ENCODE measurements around the gene ITGA4.

ITGA4 gene

GRCh38 chr2:181457121-181457740 lies at the start of gene ITGA4:
TSS of gene ITGA4 (plus strand) at chr2:181457386. CDS start at chr2:181457655, 269 bp downstream.
- H3K36me3 ChIP-seq (ENCODE audit: control insufficient read depth in 2 of 2, insufficient read depth in 2 of 2, low read length in 2 of 2): no peaks in the 10 kb centered on the region
- peaks cover under 1 to 6% of the 10 kb centered on the region in 2 donors for H3K4me1 ChIP-seq (ENCODE audit: control insufficient read depth in 2 of 2, insufficient read depth in 2 of 2, low read length in 2 of 2)
- H3K27ac ChIP-seq (ENCODE audit: low read depth in 2 of 2, low read length in 2 of 2): peak within 1 kb of the TSS; percentile 83 to 88
- H3K9me3 ChIP-seq (ENCODE audit: control insufficient read depth in 2 of 2, low read length in 2 of 2): no peaks in the 10 kb centered on the region
- peak within 1 kb of the TSS; percentile 76 to 82 for H3K4me3 ChIP-seq (ENCODE audit: low read length in 2 of 2)
- peak within 1 kb of the TSS; percentile 68 to 82 for H3K9ac ChIP-seq (ENCODE audit: low read depth in 1 of 2, low read length in 2 of 2)
- H3K27me3 ChIP-seq (ENCODE audit: control insufficient read depth in 2 of 2, insufficient read depth in 2 of 2, low read length in 2 of 2): peaks cover 3 to 14% of the 10 kb centered on the region in 2 donors

GRCh38 chr2:181408861-181409260 lies 48.3 kb upstream of the ITGA4 start:
- no peak overlapping the region for H3K9ac ChIP-seq (ENCODE audit: low read depth in 1 of 2, low read length in 2 of 2)
- no peak overlapping the region for H3K27ac ChIP-seq (ENCODE audit: low read depth in 2 of 2, low read length in 2 of 2)
- H3K9me3 ChIP-seq (ENCODE audit: control insufficient read depth in 2 of 2, low read length in 2 of 2): no peaks in the 10 kb centered on the region
- H3K4me3 ChIP-seq (ENCODE audit: low read length in 2 of 2): no peak overlapping the region
- H3K4me1 ChIP-seq (ENCODE audit: control insufficient read depth in 2 of 2, insufficient read depth in 2 of 2, low read length in 2 of 2): peaks cover 0 to 7% of the 10 kb centered on the region in 2 donors
- H3K36me3 ChIP-seq (ENCODE audit: control insufficient read depth in 2 of 2, insufficient read depth in 2 of 2, low read length in 2 of 2): no peaks in the 10 kb centered on the region
- H3K27me3 ChIP-seq (ENCODE audit: control insufficient read depth in 2 of 2, insufficient read depth in 2 of 2, low read length in 2 of 2): no peaks in the 10 kb centered on the region

GRCh38 chr2:181411105-181411849 lies 45.9 kb upstream of the ITGA4 start:
- Histone ChIP-seq H3K9me3 (ENCODE audit: control insufficient read depth in 2 of 2, low read length in 2 of 2) (no peaks in the 10 kb centered on the region), H3K4me1 (ENCODE audit: control insufficient read depth in 2 of 2, insufficient read depth in 2 of 2, low read length in 2 of 2) (peaks cover 0 to 7% of the 10 kb centered on the region in 2 donors), H3K27me3 (ENCODE audit: control insufficient read depth in 2 of 2, insufficient read depth in 2 of 2, low read length in 2 of 2) (no peaks in the 10 kb centered on the region), H3K4me3 (ENCODE audit: low read length in 2 of 2) (no peak overlapping the region), H3K36me3 (ENCODE audit: control insufficient read depth in 2 of 2, insufficient read depth in 2 of 2, low read length in 2 of 2) (no peaks in the 10 kb centered on the region), H3K27ac (ENCODE audit: low read depth in 2 of 2, low read length in 2 of 2) (no peak overlapping the region), H3K9ac (ENCODE audit: low read depth in 1 of 2, low read length in 2 of 2) (no peak overlapping the region)

GRCh38 chr2:181419129-181419855 lies 37.9 kb upstream of the ITGA4 start:
- Histone ChIP-seq H3K27me3 (ENCODE audit: control insufficient read depth in 2 of 2, insufficient read depth in 2 of 2, low read length in 2 of 2) (no peaks in the 10 kb centered on the region), H3K4me1 (ENCODE audit: control insufficient read depth in 2 of 2, insufficient read depth in 2 of 2, low read length in 2 of 2) (no peaks in the 10 kb centered on the region), H3K9me3 (ENCODE audit: control insufficient read depth in 2 of 2, low read length in 2 of 2) (no peaks in the 10 kb centered on the region)

GRCh38 chr2:181420259-181421130 lies 36.7 kb upstream of the ITGA4 start:
- no peak overlapping the region for H3K4me3 ChIP-seq (ENCODE audit: low read length in 2 of 2)
- no peaks in the 10 kb centered on the region for H3K27me3 ChIP-seq (ENCODE audit: control insufficient read depth in 2 of 2, insufficient read depth in 2 of 2, low read length in 2 of 2)
- no peaks in the 10 kb centered on the region for H3K36me3 ChIP-seq (ENCODE audit: control insufficient read depth in 2 of 2, insufficient read depth in 2 of 2, low read length in 2 of 2)
- H3K9ac ChIP-seq (ENCODE audit: low read depth in 1 of 2, low read length in 2 of 2): no peak overlapping the region
- no peaks in the 10 kb centered on the region for H3K4me1 ChIP-seq (ENCODE audit: control insufficient read depth in 2 of 2, insufficient read depth in 2 of 2, low read length in 2 of 2)
- H3K9me3 ChIP-seq (ENCODE audit: control insufficient read depth in 2 of 2, low read length in 2 of 2): no peaks in the 10 kb centered on the region
- H3K27ac ChIP-seq (ENCODE audit: low read depth in 2 of 2, low read length in 2 of 2): peak overlapping the region in 1 of 2 donors; percentile 5

More at GRCh38 chr2:181419129-181419855, 37.9 kb upstream of the ITGA4 start:
- Histone ChIP-seq H3K9ac (ENCODE audit: low read depth in 1 of 2, low read length in 2 of 2) (no peak overlapping the region), H3K36me3 (ENCODE audit: control insufficient read depth in 2 of 2, insufficient read depth in 2 of 2, low read length in 2 of 2) (no peaks in the 10 kb centered on the region), H3K27ac (ENCODE audit: low read depth in 2 of 2, low read length in 2 of 2) (no peak overlapping the region), H3K4me3 (ENCODE audit: low read length in 2 of 2) (no peak overlapping the region)

- Histone ChIP-seq H3K36me3 (ENCODE audit: control insufficient read depth in 2 of 2, insufficient read depth in 2 of 2, low read length in 2 of 2) (no peaks in the 10 kb centered on the region), H3K27ac (ENCODE audit: low read depth in 2 of 2, low read length in 2 of 2) (peak overlapping the region in 1 of 2 donors; percentile 5), H3K4me3 (ENCODE audit: low read length in 2 of 2) (no peak overlapping the region), H3K27me3 (ENCODE audit: control insufficient read depth in 2 of 2, insufficient read depth in 2 of 2, low read length in 2 of 2) (no peaks in the 10 kb centered on the region), H3K9ac (ENCODE audit: low read depth in 1 of 2, low read length in 2 of 2) (no peak overlapping the region), H3K9me3 (ENCODE audit: control insufficient read depth in 2 of 2, low read length in 2 of 2) (no peaks in the 10 kb centered on the region), H3K4me1 (ENCODE audit: control insufficient read depth in 2 of 2, insufficient read depth in 2 of 2, low read length in 2 of 2) (no peaks in the 10 kb centered on the region)
Observed at GRCh38 chr2:181421131-181421458, 36.1 kb upstream of the ITGA4 start.

- Histone ChIP-seq H3K4me1 (ENCODE audit: control insufficient read depth in 2 of 2, insufficient read depth in 2 of 2, low read length in 2 of 2) (no peaks in the 10 kb centered on the region), H3K27me3 (ENCODE audit: control insufficient read depth in 2 of 2, insufficient read depth in 2 of 2, low read length in 2 of 2) (no peaks in the 10 kb centered on the region), H3K9me3 (ENCODE audit: control insufficient read depth in 2 of 2, low read length in 2 of 2) (no peaks in the 10 kb centered on the region), H3K27ac (ENCODE audit: low read depth in 2 of 2, low read length in 2 of 2) (no peak overlapping the region), H3K9ac (ENCODE audit: low read depth in 1 of 2, low read length in 2 of 2) (no peak overlapping the region), H3K36me3 (ENCODE audit: control insufficient read depth in 2 of 2, insufficient read depth in 2 of 2, low read length in 2 of 2) (no peaks in the 10 kb centered on the region), H3K4me3 (ENCODE audit: low read length in 2 of 2) (no peak overlapping the region)
Observed at GRCh38 chr2:181421464-181421863, 35.7 kb upstream of the ITGA4 start.

- Histone ChIP-seq H3K27me3 (ENCODE audit: control insufficient read depth in 2 of 2, insufficient read depth in 2 of 2, low read length in 2 of 2) (no peaks in the 10 kb centered on the region), H3K27ac (ENCODE audit: low read depth in 2 of 2, low read length in 2 of 2) (no peak overlapping the region)
Observed at GRCh38 chr2:181426672-181427071, 30.5 kb upstream of the ITGA4 start.

GRCh38 chr2:181430406-181431118 lies 26.6 kb upstream of the ITGA4 start:
- H3K27me3 ChIP-seq (ENCODE audit: control insufficient read depth in 2 of 2, insufficient read depth in 2 of 2, low read length in 2 of 2): no peaks in the 10 kb centered on the region
- H3K27ac ChIP-seq (ENCODE audit: low read depth in 2 of 2, low read length in 2 of 2): no peak overlapping the region
- H3K9ac ChIP-seq (ENCODE audit: low read depth in 1 of 2, low read length in 2 of 2): no peak overlapping the region
- H3K4me3 ChIP-seq (ENCODE audit: low read length in 2 of 2): no peak overlapping the region
- no peaks in the 10 kb centered on the region for H3K36me3 ChIP-seq (ENCODE audit: control insufficient read depth in 2 of 2, insufficient read depth in 2 of 2, low read length in 2 of 2)
- H3K9me3 ChIP-seq (ENCODE audit: control insufficient read depth in 2 of 2, low read length in 2 of 2): peaks cover 0 to 1% of the 10 kb centered on the region in 2 donors
- H3K4me1 ChIP-seq (ENCODE audit: control insufficient read depth in 2 of 2, insufficient read depth in 2 of 2, low read length in 2 of 2): no peaks in the 10 kb centered on the region

More at GRCh38 chr2:181426672-181427071, 30.5 kb upstream of the ITGA4 start:
- Histone ChIP-seq H3K4me3 (ENCODE audit: low read length in 2 of 2) (no peak overlapping the region), H3K9ac (ENCODE audit: low read depth in 1 of 2, low read length in 2 of 2) (no peak overlapping the region), H3K4me1 (ENCODE audit: control insufficient read depth in 2 of 2, insufficient read depth in 2 of 2, low read length in 2 of 2) (no peaks in the 10 kb centered on the region), H3K36me3 (ENCODE audit: control insufficient read depth in 2 of 2, insufficient read depth in 2 of 2, low read length in 2 of 2) (no peaks in the 10 kb centered on the region), H3K9me3 (ENCODE audit: control insufficient read depth in 2 of 2, low read length in 2 of 2) (no peaks in the 10 kb centered on the region)

Measured in mucosa of rectum (tissue), 2 donors.